Common myeloid progenitor, CD34-positive (primary cell): ENCODE data around the gene STOX1.

Experiments
- CTCF ChIA-PET: fragments of 350-600 bp; sonication (Branson Sonifier 250); formaldehyde crosslinking; loops from one replicate; lab custom pipeline; 2021; ENCODE audit warnings: antibody characterized with exemption; lab: Charles Lee
- POLR2A ChIA-PET: fragments of 350-600 bp; sonication (Branson Sonifier 250); formaldehyde crosslinking; loops from one replicate; lab custom pipeline; 2021; ENCODE audit warnings: antibody characterized with exemption; lab: Charles Lee
- DNase-seq, 3 donors: peaks; one replicate each; pipeline versions ENCODE4 v3.0.0 to v3.0.0-alpha.2; 2013
- H3K27ac ChIP-seq, 2 experiments: 1 replicate in 1 of 2; 2 replicates in 1 of 2; pipeline ENCODE4 v1.7.0; 2013; ENCODE audit warnings: inconsistent platforms in 2 of 2, low read length in 2 of 2, mild to moderate bottlenecking in 2 of 2, low read depth in 1 of 2, moderate library complexity in 1 of 2; ENCODE audit not compliant: severe bottlenecking in 2 of 2, insufficient read depth in 1 of 2, poor library complexity in 1 of 2
- H3K27me3 ChIP-seq, 5 experiments: replicated peaks in 2 of 5; 1 replicate in 3 of 5; 2 replicates in 2 of 5; pipeline versions ENCODE4 v1.6.1 to v1.7.0; 2013; ENCODE audit warnings: low read length in 4 of 5, mild to moderate bottlenecking in 2 of 5, moderate library complexity in 2 of 5, inconsistent platforms in 1 of 5; ENCODE audit not compliant: insufficient read depth in 5 of 5, control insufficient read depth in 4 of 5
- H3K36me3 ChIP-seq, 4 experiments: 1 replicate in 2 of 4; 2 replicates in 2 of 4; pipeline versions ENCODE4 v1.6.1 to v1.7.0; 2013; ENCODE audit warnings: low read length in 3 of 4, control low read depth in 1 of 4, mild to moderate bottlenecking in 1 of 4; ENCODE audit not compliant: control insufficient read depth in 4 of 4, insufficient read depth in 4 of 4
- H3K4me1 ChIP-seq, 4 experiments: 1 replicate in 3 of 4; 2 replicates in 1 of 4; pipeline versions ENCODE4 v1.6.1 to v1.7.1; 2013; ENCODE audit warnings: low read length in 3 of 4, mild to moderate bottlenecking in 3 of 4, control low read depth in 1 of 4, inconsistent platforms in 1 of 4, moderate library complexity in 1 of 4; ENCODE audit not compliant: control insufficient read depth in 4 of 4, insufficient read depth in 4 of 4; ENCODE audit errors: control extremely low read depth in 1 of 4
- H3K4me3 ChIP-seq, 7 experiments: 1 replicate in 4 of 7; 2 replicates in 3 of 7; pipeline versions ENCODE4 v1.5.1 to v1.7.0; 2013; ENCODE audit warnings: mild to moderate bottlenecking in 7 of 7, low read length in 6 of 7, moderate library complexity in 6 of 7, inconsistent platforms in 2 of 7, low read depth in 2 of 7, control low read depth in 1 of 7; ENCODE audit not compliant: insufficient read depth in 4 of 7, control insufficient read depth in 1 of 7; ENCODE audit errors: extremely low read depth in 1 of 7
- H3K9me3 ChIP-seq, 5 experiments: 1 replicate in 4 of 5; 2 replicates in 1 of 5; pipeline versions ENCODE4 v1.6.1 to v1.7.1; 2013; ENCODE audit warnings: low read length in 4 of 5, mild to moderate bottlenecking in 2 of 5, inconsistent platforms in 1 of 5, low read depth in 1 of 5, moderate library complexity in 1 of 5; ENCODE audit not compliant: control insufficient read depth in 4 of 5, insufficient read depth in 2 of 5; ENCODE audit errors: control extremely low read depth in 1 of 5
- WGBS: methylation state at CpG from one replicate; pipeline ENCODE4 v1.1.5; 2013; ENCODE audit not compliant: insufficient coverage; 5-methylcytosine and 5-hydroxymethylcytosine counted together

The STOX1 gene

DNA sequence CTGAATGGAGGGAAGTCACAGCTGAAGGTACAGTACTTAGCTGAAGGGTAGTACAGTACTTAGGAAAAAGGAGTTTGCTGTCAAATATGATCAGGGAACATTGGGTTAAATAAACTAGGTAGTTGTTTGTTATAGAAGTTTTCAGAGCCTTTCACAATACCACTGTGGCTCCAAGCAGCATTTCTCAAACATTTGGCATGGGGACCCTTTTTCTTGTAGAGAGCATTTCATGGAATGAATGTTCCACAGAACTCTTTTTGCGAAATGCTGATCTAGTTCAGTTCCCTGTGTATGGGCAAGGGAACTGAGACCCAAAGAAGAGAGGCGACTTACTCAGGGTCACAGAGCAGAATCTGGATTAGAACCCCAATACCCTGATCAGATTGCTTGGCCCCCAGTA lies 42.3 kb downstream of the STOX1 start:
- POLR2A ChIA-PET, result no interaction called here
- no peaks in the 10 kb centered on the region for H3K27me3 ChIP-seq
- WGBS, result 100% methylated on average over 1 of the region's 2 CpGs
- DNase-seq, result no peak
- H3K36me3 ChIP-seq, result no peaks in the 10 kb centered on the region
- H3K4me1 ChIP-seq, result no peaks in the 10 kb centered on the region
- H3K27ac ChIP-seq, result no peak overlapping the region
- CTCF ChIA-PET, result no interaction called here
- no peak overlapping the region for H3K4me3 ChIP-seq
- peaks cover 0 to 4% (median 0%) of the 10 kb centered on the region in 5 experiments for H3K9me3 ChIP-seq

DNA sequence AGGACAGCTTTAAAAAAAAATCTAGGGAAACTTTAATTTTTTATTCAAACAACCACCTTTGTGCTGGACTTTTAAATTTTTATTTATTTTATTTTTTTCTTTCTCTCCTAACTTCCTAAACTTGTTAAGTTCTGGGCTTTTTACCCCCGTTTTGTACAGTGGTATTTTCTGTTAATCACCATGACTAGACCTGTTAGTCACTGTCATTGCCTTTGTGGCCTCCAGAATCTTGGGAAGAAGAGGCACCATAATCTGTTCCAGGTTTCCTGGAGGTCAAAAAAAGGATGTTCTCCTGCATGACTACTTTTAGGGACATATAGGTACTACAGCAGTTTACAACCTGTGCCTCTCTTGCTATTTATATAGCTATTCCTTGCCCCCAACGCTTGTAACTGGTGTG lies 42.7 kb downstream of the STOX1 start:
- H3K27me3 ChIP-seq, result no peaks in the 10 kb centered on the region
- ChIA-PET CTCF (no interaction called here), POLR2A (no interaction called here)
- no peak overlapping the region for H3K4me3 ChIP-seq
- H3K9me3 ChIP-seq, result peaks cover 0 to 4% (median 0%) of the 10 kb centered on the region in 5 experiments
- no peaks in the 10 kb centered on the region for H3K4me1 ChIP-seq
- peaks cover 0 to 2% (median 0%) of the 10 kb centered on the region in 4 experiments for H3K36me3 ChIP-seq
- DNase-seq, result no peak
- H3K27ac ChIP-seq, result no peak overlapping the region
- 82% methylated on average over 2 of the region's 2 CpGs for WGBS

DNA sequence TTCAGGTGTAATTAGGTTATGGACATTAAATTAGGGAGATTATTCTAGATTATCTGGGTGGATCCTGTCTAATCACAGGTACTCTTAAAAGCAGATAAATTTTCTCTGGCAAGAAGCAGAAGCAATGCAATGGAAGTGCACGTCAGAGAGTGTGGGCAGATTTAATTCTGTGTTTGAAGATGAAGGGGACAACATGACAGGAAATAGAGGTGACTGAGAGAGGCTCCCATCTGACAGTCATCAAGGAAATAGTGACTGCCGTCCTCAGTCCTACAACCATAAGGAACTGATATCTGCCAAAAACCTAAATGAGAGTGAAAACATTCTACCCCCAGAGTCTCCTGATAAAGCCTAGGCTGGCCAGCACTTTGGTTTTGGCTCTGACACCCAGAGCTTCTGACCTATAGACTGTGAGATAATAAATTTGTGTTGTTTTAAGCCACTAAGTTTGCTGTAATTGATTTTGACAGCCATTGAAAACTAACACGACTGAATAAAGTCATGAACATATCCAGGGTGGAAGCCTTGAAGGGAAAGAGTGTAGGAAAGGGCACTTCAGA lies 43.3 kb downstream of the STOX1 start:
- Histone ChIP-seq H3K9me3 (peaks cover 0 to 4% (median 0%) of the 10 kb centered on the region in 5 experiments), H3K36me3 (peaks cover 0 to 2% (median 0%) of the 10 kb centered on the region in 4 experiments), H3K4me1 (no peaks in the 10 kb centered on the region), H3K4me3 (no peak overlapping the region), H3K27me3 (no peaks in the 10 kb centered on the region), H3K27ac (no peak overlapping the region)
- no peak for DNase-seq
- WGBS, result 95% methylated on average over 2 of the region's 3 CpGs
- POLR2A ChIA-PET, result no interaction called here
- CTCF ChIA-PET, result no interaction called here

DNA sequence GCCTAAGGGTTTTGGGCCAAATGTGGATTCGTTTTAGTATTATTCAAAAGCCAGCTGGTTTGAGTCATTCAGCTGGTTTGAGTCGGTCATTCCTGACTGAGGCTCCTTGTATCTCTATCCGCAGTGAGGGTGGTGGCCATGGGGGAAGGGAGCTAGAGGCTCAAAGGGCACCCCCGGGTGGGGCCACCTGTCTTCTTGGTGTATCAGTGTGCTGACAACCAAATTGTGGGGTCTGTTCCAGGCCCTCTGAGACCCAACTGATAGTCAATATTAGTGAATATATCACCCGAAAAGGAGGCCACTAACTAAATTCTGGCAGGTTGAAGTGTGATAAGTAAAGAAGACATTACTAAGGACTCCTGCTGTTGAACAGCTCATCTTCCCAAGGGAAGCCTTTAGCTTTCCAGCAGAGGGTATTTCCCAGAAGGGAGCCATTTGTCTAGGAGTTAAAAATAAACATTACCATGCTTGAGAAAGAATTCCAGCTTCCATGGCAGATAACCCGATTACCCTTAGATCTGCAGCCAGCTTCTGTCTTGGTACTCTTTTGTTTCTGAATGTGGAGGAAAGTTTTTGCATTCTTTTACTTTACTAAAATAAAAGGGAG lies 43.9 kb downstream of the STOX1 start:
- Histone ChIP-seq H3K27me3 (no peaks in the 10 kb centered on the region), H3K27ac (no peak overlapping the region), H3K4me3 (no peak overlapping the region), H3K9me3 (peaks cover 0 to 4% (median 0%) of the 10 kb centered on the region in 5 experiments), H3K36me3 (peaks cover 0 to 2% (median 0%) of the 10 kb centered on the region in 4 experiments), H3K4me1 (no peaks in the 10 kb centered on the region)
- POLR2A ChIA-PET, result no interaction called here
- CTCF ChIA-PET, result interaction anchor here (0.6 to 0.7 kb wide), 2 partner anchors 29 to 38 kb away, joined by 3 to 4 read pairs; no protein-coding TSS in a partner anchor
- no peak for DNase-seq
- WGBS, result 82% methylated on average over 4 of the region's 6 CpGs

DNA sequence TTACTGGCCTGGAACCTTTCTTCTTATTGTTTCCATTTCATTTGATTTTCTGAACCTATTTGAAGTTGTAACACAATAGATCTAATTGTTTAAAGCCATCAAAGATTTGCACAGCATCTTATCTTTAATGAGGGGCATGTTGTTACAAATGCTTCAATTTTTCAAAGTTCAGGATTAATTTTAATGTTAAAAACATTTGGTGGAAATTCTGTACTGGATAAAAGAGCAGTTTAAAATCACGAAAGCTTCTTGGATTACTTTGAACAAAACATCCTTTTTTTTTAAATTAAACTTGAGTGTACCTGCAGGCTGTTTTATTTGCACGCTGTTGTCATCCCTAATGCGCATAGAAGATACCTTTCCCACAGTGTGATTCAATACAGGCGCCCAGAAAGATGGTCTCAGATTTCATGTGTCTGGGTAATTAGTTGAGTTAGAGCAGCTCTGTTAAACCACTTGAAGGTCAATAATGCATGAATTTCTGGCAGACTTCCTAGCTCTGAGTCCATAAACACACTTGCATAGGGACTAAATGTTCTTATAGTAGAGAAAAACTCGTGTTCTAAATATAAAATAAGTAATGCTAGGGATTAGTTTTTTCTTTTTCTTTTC lies 44.5 kb downstream of the STOX1 start:
- POLR2A ChIA-PET, result no interaction called here
- Histone ChIP-seq H3K9me3 (peaks cover 0 to 4% (median 0%) of the 10 kb centered on the region in 5 experiments), H3K27me3 (no peaks in the 10 kb centered on the region), H3K27ac (no peak overlapping the region), H3K4me3 (no peak overlapping the region), H3K4me1 (no peaks in the 10 kb centered on the region), H3K36me3 (peaks cover 0 to 2% (median 0%) of the 10 kb centered on the region in 4 experiments)
- 100% methylated on average over 2 of the region's 5 CpGs for WGBS
- DNase-seq, result no peak
- CTCF ChIA-PET, result interaction anchor here (0.6 to 0.7 kb wide), 2 partner anchors 28 to 39 kb away, joined by 3 to 4 read pairs; no protein-coding TSS in a partner anchor

GRCh38 chr10:68876246-68877138 lies 49.2 kb downstream of the STOX1 start:
- ChIA-PET POLR2A (no interaction called here), CTCF (no interaction called here)
- Histone ChIP-seq H3K4me3 (no peak overlapping the region), H3K4me1 (no peaks in the 10 kb centered on the region), H3K36me3 (peaks cover 0 to 2% (median 0%) of the 10 kb centered on the region in 4 experiments), H3K27ac (no peak overlapping the region), H3K9me3 (no peaks in the 10 kb centered on the region), H3K27me3 (no peaks in the 10 kb centered on the region)
- DNase-seq, result no peak
- 95% methylated on average over 12 of the region's 15 CpGs for WGBS
